AG04450 (cell line): Measurements from ENCODE around the gene RSBN1. TPM values are rescaled to one million over a fixed set of nuclear protein-coding genes. Genes with fewer than 3 reads are reported as not detected.
"Not testable (repeated sequence)": the region's sequence is repeated elsewhere in the genome, so short reads cannot be mapped to it uniquely, and the experiment has no call there.

Experiments used
- CTCF ChIA-PET: fragments of 300-600, 350-600 bp; formaldehyde crosslinking; extraction: SDS; loops from one replicate; lab custom pipeline; 2022; ENCODE audit warnings: antibody characterized with exemption, inconsistent platforms; lab: Charles Lee
- POLR2A ChIA-PET: fragments of 350-600 bp; formaldehyde crosslinking; extraction: SDS; loops from one replicate; lab custom pipeline; 2021; ENCODE audit warnings: antibody characterized with exemption, inconsistent platforms; lab: Yijun Ruan, JAX
- DNase-seq: peaks from one replicate; pipeline ENCODE4 v3.0.0-alpha.2; 2011; ENCODE audit warnings: low read depth, low spot score
- H3K27ac ChIP-seq: one replicate; pipeline ENCODE4 v1.5.1; 2012; ENCODE audit warnings: low read depth, low read length, control low read depth
- H3K27me3 ChIP-seq: one replicate; pipeline ENCODE4 v1.6.0; 2012; ENCODE audit warnings: low read length; ENCODE audit not compliant: control insufficient read depth, insufficient read depth
- H3K4me3 ChIP-seq: 2 replicates; pipeline ENCODE4 v1.5.1; 2011; ENCODE audit warnings: mild to moderate bottlenecking, low read depth, low read length, control low read depth
- H3K9me3 ChIP-seq: 2 replicates; pipeline ENCODE4 v1.5.1; 2012; ENCODE audit warnings: low read length; ENCODE audit not compliant: control insufficient read depth, insufficient read depth
- polyA plus RNA-seq: library from polyadenylated mRNA; depleted of rRNA; stranded (reverse); fragments of >200 nt; gene quantifications from 2 replicates; pipeline ENCODE4 v1.2.3, GENCODE V29; 2011
- TF ChIP-seq, protein P1 (sequence below): IDR thresholded peaks from 2 replicates; pipeline ENCODE4 v1.5.1; 2011; ENCODE audit warnings: low read depth, low read length, control low read depth, inconsistent platforms

Gene RSBN1
- polyA plus RNA-seq, 1 experiment, result 12.2 TPM

- CTCF ChIA-PET, result interaction anchor here (0.7 to 1.3 kb wide), 6 partner anchors 12 to 1071 kb away, joined by 3 to 12 read pairs (median 4); partner anchors contain the start of gene LRIG2
- no peak for DNase-seq
- Histone ChIP-seq H3K4me3 (peak overlapping the region; percentile 76), H3K27me3 (no peaks in the 10 kb centered on the region), H3K27ac (peak overlapping the region; percentile 95), H3K9me3 (no peaks in the 10 kb centered on the region)
- TF ChIP-seq, protein P1, sequence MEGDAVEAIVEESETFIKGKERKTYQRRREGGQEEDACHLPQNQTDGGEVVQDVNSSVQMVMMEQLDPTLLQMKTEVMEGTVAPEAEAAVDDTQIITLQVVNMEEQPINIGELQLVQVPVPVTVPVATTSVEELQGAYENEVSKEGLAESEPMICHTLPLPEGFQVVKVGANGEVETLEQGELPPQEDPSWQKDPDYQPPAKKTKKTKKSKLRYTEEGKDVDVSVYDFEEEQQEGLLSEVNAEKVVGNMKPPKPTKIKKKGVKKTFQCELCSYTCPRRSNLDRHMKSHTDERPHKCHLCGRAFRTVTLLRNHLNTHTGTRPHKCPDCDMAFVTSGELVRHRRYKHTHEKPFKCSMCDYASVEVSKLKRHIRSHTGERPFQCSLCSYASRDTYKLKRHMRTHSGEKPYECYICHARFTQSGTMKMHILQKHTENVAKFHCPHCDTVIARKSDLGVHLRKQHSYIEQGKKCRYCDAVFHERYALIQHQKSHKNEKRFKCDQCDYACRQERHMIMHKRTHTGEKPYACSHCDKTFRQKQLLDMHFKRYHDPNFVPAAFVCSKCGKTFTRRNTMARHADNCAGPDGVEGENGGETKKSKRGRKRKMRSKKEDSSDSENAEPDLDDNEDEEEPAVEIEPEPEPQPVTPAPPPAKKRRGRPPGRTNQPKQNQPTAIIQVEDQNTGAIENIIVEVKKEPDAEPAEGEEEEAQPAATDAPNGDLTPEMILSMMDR, result no peak
- POLR2A ChIA-PET, result interaction anchor here (0.5 to 1.0 kb wide), 9 partner anchors 12 to 1537 kb away, joined by 3 to 10 read pairs (median 4); no protein-coding TSS in a partner anchor
These were observed 51.9 kb downstream of the RSBN1 start for GRCh38 chr1:113760102-113761080.

GRCh38 chr1:113759333-113760101 lies 52.8 kb downstream of the RSBN1 start, which contains the start of gene PHTF1:
TSS of gene PHTF1 (minus strand) at chr1:113759486. CDS start at chr1:113758703, 783 bp downstream.
- H3K27me3 ChIP-seq, result no peaks in the 10 kb centered on the region
- peak; percentile 51 for DNase-seq
- peak within 1 kb of the TSS; percentile 76 for H3K4me3 ChIP-seq
- H3K27ac ChIP-seq, result peak within 1 kb of the TSS; percentile 95
- no peaks in the 10 kb centered on the region for H3K9me3 ChIP-seq
- TF ChIP-seq, protein P1, result no peak
- ChIA-PET POLR2A (interaction anchor here (0.5 to 2.2 kb wide), 8 partner anchors 13 to 1538 kb away, joined by 3 to 19 read pairs (median 4); no protein-coding TSS in a partner anchor), CTCF (interaction anchor here (0.6 to 1.3 kb wide), 8 partner anchors 13 to 1070 kb away, joined by 3 to 12 read pairs (median 4); partner anchors contain the start of gene LRIG2)

DNA sequence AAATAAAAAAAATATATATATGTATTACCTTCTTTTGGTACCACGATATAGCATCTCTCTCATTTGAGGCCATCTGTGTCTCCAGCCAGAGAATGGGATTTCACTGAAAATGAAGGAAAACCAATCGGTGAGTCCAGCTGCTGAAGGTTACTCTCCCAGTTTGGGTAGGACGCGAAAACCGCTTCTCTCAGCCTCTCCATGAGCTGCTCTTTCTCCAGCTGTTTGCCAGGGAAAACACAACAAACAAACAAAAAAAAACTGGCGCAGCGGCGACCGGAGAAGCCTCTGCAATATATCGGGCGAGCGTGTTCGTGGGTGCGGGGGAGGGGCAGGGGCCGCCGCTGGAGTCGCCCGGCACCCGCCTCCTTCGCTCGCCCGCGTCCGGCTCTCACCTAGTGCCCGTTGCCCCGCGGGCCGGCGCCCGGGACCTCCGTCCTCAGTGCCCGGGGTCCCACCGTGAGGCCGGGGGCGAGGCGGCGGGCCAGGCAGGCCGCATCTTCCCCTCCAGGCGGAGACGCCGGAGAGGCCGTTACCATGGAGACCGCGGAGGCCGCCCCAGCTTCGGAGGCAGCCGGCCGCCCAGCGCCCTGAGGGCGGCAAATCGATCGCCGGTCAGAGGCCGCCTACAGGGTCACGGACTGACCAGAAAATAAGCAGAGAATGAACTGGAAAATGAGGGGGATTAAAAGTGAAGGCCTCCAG lies 53.5 kb downstream of the RSBN1 start:
- peak overlapping the region; percentile 95 for H3K27ac ChIP-seq
- ChIA-PET CTCF (interaction anchor here (0.6 to 1.3 kb wide), 8 partner anchors 50 to 686 kb away, joined by 3 to 6 read pairs (median 4); partner anchors contain the start of gene LRIG2), POLR2A (interaction anchor here (0.7 to 2.2 kb wide), 7 partner anchors 14 to 1149 kb away, joined by 4 to 19 read pairs (median 7); partner anchors contain the start of gene RSBN1)
- no peaks in the 10 kb centered on the region for H3K27me3 ChIP-seq
- no peaks in the 10 kb centered on the region for H3K9me3 ChIP-seq
- TF ChIP-seq, protein P1, result no peak
- peak overlapping the region; percentile 76 for H3K4me3 ChIP-seq
- DNase-seq, result no peak

GRCh38 chr1:113756461-113756860 lies 55.8 kb downstream of the RSBN1 start:
- Histone ChIP-seq H3K4me3 (no peak overlapping the region), H3K9me3 (no peaks in the 10 kb centered on the region), H3K27me3 (no peaks in the 10 kb centered on the region), H3K27ac (no peak overlapping the region)
- ChIA-PET POLR2A (no interaction called here), CTCF (no interaction called here)
- TF ChIP-seq, protein P1, result no peak
- DNase-seq, result no peak

DNA sequence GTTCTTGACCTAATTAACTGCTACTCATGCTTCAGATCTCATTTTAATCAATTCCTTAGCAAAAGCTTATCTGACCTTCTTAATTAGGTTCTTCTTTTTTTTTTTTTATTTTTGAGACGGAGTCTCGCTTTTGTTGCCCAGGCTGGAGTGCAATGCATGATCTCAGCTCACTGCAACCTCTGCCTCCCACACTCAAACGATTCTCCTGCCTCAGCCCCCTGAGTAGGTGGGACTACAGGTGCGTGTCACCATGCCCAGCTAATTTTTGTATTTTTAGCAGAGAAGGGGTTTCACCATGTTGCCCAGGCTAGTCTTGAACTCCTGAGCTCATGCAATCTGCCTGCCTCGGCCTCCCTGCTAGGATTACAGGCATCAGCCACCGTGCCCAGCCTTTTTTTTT lies 58.9 kb downstream of the RSBN1 start:
- DNase-seq, H3K27me3 ChIP-seq, H3K27ac ChIP-seq, H3K9me3 ChIP-seq, H3K4me3 ChIP-seq, POLR2A ChIA-PET: not testable (repeated sequence)
- CTCF ChIA-PET, result interaction anchor here (0.6 to 0.7 kb wide), 3 partner anchors 31 to 1036 kb away, joined by 3 read pairs; no protein-coding TSS in a partner anchor
